ENCODE measurements around the gene ZNF532.

DNA sequence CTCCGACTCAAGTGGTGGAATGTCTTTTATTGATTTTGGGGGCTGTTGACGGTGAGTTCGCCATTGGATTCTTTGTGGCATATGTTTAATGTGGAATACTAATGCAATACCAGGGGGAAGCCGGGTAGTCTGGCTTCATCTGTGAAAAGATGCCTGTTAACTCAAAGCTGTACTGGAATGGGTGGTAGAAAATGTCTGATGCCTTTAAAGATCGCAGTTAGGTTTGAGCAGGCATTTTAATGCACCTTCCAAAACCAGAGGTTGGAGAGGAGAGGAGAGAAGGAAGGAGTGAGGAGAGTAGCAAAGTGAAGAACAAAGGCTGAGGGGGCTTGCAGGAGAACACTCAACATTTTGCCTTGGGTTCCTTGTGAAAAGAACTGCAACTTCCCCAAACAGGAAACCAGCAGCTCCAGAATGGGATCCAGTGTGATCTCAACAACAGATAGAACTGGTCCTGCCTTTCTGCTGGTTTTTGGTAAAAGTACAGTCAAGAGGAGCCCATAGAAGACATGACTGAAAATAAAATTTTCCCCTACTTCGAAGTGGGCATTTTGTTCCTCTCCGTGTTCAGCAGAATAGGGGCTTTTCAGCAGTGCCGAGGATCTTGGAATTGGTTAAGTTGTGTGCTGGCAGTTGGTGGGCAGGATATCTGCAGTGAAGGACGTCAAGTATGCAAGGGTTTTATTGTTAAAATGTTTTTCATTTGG lies 1.5 kb downstream of the ZNF532 start:
- TF ChIP-seq, protein P1, sequence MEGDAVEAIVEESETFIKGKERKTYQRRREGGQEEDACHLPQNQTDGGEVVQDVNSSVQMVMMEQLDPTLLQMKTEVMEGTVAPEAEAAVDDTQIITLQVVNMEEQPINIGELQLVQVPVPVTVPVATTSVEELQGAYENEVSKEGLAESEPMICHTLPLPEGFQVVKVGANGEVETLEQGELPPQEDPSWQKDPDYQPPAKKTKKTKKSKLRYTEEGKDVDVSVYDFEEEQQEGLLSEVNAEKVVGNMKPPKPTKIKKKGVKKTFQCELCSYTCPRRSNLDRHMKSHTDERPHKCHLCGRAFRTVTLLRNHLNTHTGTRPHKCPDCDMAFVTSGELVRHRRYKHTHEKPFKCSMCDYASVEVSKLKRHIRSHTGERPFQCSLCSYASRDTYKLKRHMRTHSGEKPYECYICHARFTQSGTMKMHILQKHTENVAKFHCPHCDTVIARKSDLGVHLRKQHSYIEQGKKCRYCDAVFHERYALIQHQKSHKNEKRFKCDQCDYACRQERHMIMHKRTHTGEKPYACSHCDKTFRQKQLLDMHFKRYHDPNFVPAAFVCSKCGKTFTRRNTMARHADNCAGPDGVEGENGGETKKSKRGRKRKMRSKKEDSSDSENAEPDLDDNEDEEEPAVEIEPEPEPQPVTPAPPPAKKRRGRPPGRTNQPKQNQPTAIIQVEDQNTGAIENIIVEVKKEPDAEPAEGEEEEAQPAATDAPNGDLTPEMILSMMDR (IDR thresholded peaks at IDR 0.05; ENCODE audit: low read depth, low read length), result no peak
- no peak for TF ChIP-seq EZH2phosphoT487 (IDR thresholded peaks at IDR 0.05; ENCODE audit: low read depth)

Data from OCI-LY3 (cell line).